Natural killer cell (primary cell): ENCODE measurements around the gene PPP2R2D. TPM values are rescaled to one million over a fixed set of nuclear protein-coding genes. Genes with fewer than 3 reads are reported as not detected.

Experiments
- ATAC-seq, 3 donors: fragments of 150-1000 bp in 2 of 3; fragments of 200-7000 bp in 1 of 3; cut with Tn5 transposase; 1 replicate in 1 of 3; 2 replicates in 2 of 3; pipeline ENCODE4 v1.10.0; 2021; ENCODE audit warnings: mild to moderate bottlenecking in 2 of 3, moderate library complexity in 2 of 3
- DNase-seq, 2 donors: peaks; one replicate each; pipeline versions ENCODE4 v3.0.0 to v3.0.0-alpha.2; 2013 to 2021; ENCODE audit warnings: mixed read lengths in 1 of 2
- H3K27ac ChIP-seq: one replicate; pipeline ENCODE4 v1.5.1; 2013; ENCODE audit warnings: mild to moderate bottlenecking, low read length
- H3K27me3 ChIP-seq: one replicate; pipeline ENCODE4 v1.6.1; 2013; ENCODE audit warnings: low read length; ENCODE audit not compliant: control insufficient read depth, insufficient read depth
- H3K36me3 ChIP-seq: one replicate; pipeline ENCODE4 v1.6.1; 2013; ENCODE audit warnings: low read length; ENCODE audit not compliant: control insufficient read depth, insufficient read depth
- H3K4me1 ChIP-seq: one replicate; pipeline ENCODE4 v1.6.1; 2013; ENCODE audit warnings: low read length; ENCODE audit not compliant: control insufficient read depth, insufficient read depth
- H3K4me3 ChIP-seq: one replicate; pipeline ENCODE4 v1.5.1; 2013; ENCODE audit warnings: low read length
- H3K9me3 ChIP-seq: one replicate; pipeline ENCODE4 v1.6.1; 2013; ENCODE audit warnings: low read length; ENCODE audit not compliant: control insufficient read depth, insufficient read depth
- H3K27ac Mint-ChIP-seq, 2 donors: one replicate each; pipeline ENCODE4 v1.8.0; 2022; ENCODE audit warnings: mild to moderate bottlenecking in 2 of 2, mixed read lengths in 2 of 2, moderate library complexity in 1 of 2
- H3K27me3 Mint-ChIP-seq, 2 donors: one replicate each; pipeline ENCODE4 v1.8.0; 2022; ENCODE audit warnings: low read depth in 2 of 2, mixed read lengths in 2 of 2
- H3K36me3 Mint-ChIP-seq: one replicate; pipeline ENCODE4 v1.8.0; 2022; ENCODE audit warnings: mixed read lengths
- H3K4me1 Mint-ChIP-seq, 2 donors: one replicate each; pipeline ENCODE4 v1.8.0; 2022; ENCODE audit warnings: mixed read lengths in 2 of 2
- H3K4me3 Mint-ChIP-seq: one replicate; pipeline ENCODE4 v1.8.0; 2022; ENCODE audit warnings: mild to moderate bottlenecking, moderate library complexity, mixed read lengths
- H3K9me3 Mint-ChIP-seq, 2 donors: one replicate each; pipeline ENCODE4 v1.8.0; 2022; ENCODE audit warnings: mixed read lengths in 2 of 2
- whole genome bisulfite sequencing: methylation state at CpG from one replicate; pipeline ENCODE4 v1.1.7; 2013; ENCODE audit warnings: missing lambda C conversion rate; ENCODE audit not compliant: insufficient coverage; 5-methylcytosine and 5-hydroxymethylcytosine counted together
- intact Hi-C: fragments of 100-400 bp; cut with micrococcal nuclease; formaldehyde crosslinking; loops from one replicate; pipeline ENCODE4 v1.14.2; 2022
- total RNA-seq, 4 donors: library from RNA; stranded (reverse); fragments of 120-200 nt in 1 of 4; gene quantifications; one replicate each; pipeline versions ENCODE4 v1.2.3 to v1.2.4, GENCODE V29; 2013 to 2022
- TF ChIP-seq, protein P1 (sequence below): fragments of 200-600 bp; IDR thresholded peaks from one replicate; pipeline ENCODE4 v1.8.0; 2022; ENCODE audit warnings: antibody characterized with exemption

PPP2R2D gene
- total RNA-seq, 3 donors from 2014 or later (not counting 1 experiment from before 2014, with no cell fraction given): 28.6 to 39.8 (median 35.8) TPM

DNA sequence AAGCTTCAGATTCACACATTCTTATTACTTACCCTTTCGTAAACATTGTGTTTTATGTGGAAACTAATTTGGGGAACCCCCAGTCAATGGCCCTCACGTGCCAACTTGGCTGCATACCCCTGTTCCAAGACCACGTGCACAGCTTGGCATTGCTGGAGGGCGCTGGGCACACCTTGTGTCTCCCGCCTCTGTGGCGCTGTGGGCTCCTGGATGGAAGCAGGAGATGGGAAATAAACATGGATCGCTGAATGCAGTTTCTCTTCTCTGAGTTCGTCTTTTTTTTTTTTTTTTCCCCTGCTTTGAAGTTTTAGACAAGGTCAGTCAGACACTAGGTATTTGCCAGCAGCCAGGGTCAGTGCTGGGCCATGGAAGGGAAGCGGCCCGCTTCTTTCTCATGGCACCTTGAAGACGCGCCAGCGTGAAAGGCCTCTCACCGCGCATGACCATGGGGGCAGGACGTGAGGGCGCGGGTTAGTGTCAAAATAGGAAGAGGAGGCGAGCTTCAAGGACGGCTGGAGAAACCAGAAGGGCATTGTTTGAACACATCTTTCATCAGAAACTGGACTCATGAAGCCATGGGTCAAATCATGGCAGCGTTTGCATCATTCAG, 53.7 kb downstream of the PPP2R2D start:
- Mint-ChIP-seq H3K27ac (no peak overlapping the region), H3K36me3 (no peaks in the 10 kb centered on the region), H3K4me3 (no peak overlapping the region), H3K27me3 (no peaks in the 10 kb centered on the region), H3K9me3 (no peaks in the 10 kb centered on the region), H3K4me1 (peaks cover 0 to 5% of the 10 kb centered on the region in 2 donors)
- H3K36me3 ChIP-seq: peaks cover 40% of the 10 kb centered on the region
- no peak overlapping the region for H3K4me3 ChIP-seq
- no peaks in the 10 kb centered on the region for H3K9me3 ChIP-seq
- intact Hi-C loops: no loop called here
- no peak overlapping the region for H3K27ac ChIP-seq
- ATAC-seq (no peak), DNase-seq (no peak)
- 96% methylated on average over 20 of the region's 21 CpGs for WGBS
- TF ChIP-seq, protein P1, sequence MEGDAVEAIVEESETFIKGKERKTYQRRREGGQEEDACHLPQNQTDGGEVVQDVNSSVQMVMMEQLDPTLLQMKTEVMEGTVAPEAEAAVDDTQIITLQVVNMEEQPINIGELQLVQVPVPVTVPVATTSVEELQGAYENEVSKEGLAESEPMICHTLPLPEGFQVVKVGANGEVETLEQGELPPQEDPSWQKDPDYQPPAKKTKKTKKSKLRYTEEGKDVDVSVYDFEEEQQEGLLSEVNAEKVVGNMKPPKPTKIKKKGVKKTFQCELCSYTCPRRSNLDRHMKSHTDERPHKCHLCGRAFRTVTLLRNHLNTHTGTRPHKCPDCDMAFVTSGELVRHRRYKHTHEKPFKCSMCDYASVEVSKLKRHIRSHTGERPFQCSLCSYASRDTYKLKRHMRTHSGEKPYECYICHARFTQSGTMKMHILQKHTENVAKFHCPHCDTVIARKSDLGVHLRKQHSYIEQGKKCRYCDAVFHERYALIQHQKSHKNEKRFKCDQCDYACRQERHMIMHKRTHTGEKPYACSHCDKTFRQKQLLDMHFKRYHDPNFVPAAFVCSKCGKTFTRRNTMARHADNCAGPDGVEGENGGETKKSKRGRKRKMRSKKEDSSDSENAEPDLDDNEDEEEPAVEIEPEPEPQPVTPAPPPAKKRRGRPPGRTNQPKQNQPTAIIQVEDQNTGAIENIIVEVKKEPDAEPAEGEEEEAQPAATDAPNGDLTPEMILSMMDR: no peak
- H3K27me3 ChIP-seq: no peaks in the 10 kb centered on the region
- no peaks in the 10 kb centered on the region for H3K4me1 ChIP-seq

DNA sequence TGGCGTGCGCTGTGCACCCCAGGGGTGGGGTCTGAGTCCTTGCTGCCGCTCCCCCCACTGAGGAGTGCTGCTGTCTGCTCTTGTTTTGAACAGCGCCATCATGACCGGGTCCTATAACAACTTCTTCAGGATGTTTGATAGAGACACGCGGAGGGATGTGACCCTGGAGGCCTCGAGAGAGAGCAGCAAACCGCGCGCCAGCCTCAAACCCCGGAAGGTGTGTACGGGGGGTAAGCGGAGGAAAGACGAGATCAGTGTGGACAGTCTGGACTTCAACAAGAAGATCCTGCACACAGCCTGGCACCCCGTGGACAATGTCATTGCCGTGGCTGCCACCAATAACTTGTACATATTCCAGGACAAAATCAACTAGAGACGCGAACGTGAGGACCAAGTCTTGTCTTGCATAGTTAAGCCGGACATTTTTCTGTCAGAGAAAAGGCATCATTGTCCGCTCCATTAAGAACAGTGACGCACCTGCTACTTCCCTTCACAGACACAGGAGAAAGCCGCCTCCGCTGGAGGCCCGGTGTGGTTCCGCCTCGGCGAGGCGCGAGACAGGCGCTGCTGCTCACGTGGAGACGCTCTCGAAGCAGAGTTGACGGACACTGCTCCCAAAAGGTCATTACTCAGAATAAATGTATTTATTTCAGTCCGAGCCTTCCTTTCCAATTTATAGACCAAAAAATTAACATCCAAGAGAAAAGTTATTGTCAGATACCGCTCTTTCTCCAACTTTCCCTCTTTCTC, 55.0 kb downstream of the PPP2R2D start:
- ATAC-seq (no peak), DNase-seq (no peak)
- TF ChIP-seq, protein P1: no peak
- peaks cover 35% of the 10 kb centered on the region for H3K36me3 ChIP-seq
- WGBS: 96% methylated on average over 38 of the region's 38 CpGs
- Mint-ChIP-seq H3K36me3 (no peaks in the 10 kb centered on the region), H3K4me3 (no peak overlapping the region), H3K27ac (no peak overlapping the region), H3K4me1 (peaks cover 0 to 5% of the 10 kb centered on the region in 2 donors), H3K27me3 (no peaks in the 10 kb centered on the region), H3K9me3 (no peaks in the 10 kb centered on the region)
- intact Hi-C loops: no loop called here
- no peaks in the 10 kb centered on the region for H3K27me3 ChIP-seq
- H3K9me3 ChIP-seq: no peaks in the 10 kb centered on the region
- H3K4me3 ChIP-seq: no peak overlapping the region
- H3K27ac ChIP-seq: no peak overlapping the region
- H3K4me1 ChIP-seq: no peaks in the 10 kb centered on the region

DNA sequence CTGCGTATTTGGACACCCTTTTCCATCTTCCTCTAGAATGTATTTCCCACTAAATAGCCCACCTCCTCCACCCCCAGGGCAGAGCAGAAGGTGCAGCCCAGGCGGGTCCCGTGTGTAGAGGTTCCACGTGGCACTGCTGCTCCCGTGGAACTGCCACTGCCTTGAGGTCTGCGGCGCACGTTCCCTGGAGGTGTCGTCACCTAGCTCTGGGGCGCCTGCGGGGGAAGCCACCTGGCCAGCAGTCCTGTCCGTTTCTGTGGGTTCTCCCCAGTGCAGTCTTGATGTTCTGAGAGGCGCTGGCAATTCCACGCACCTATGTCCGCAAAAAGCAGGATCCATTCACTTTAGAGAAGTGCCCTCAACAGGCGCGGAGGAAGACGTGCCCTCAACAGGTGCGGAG, 59.0 kb downstream of the PPP2R2D start:
- H3K36me3 ChIP-seq: peaks cover 24% of the 10 kb centered on the region
- H3K27me3 Mint-ChIP-seq: no peaks in the 10 kb centered on the region
- no peak overlapping the region for H3K4me3 Mint-ChIP-seq
- H3K27ac Mint-ChIP-seq: no peak overlapping the region
- intact Hi-C loops: no loop called here
- no peaks in the 10 kb centered on the region for H3K27me3 ChIP-seq
- H3K4me1 ChIP-seq: peaks cover 4% of the 10 kb centered on the region
- H3K9me3 ChIP-seq: no peaks in the 10 kb centered on the region
- H3K36me3 Mint-ChIP-seq: no peaks in the 10 kb centered on the region
- H3K4me1 Mint-ChIP-seq: peaks cover under 1 to 9% of the 10 kb centered on the region in 2 donors
- no peak overlapping the region for H3K4me3 ChIP-seq
- no peaks in the 10 kb centered on the region for H3K9me3 Mint-ChIP-seq
- WGBS: 93% methylated on average over 19 of the region's 19 CpGs
- DNase-seq: no peak
- TF ChIP-seq, protein P1: no peak
- H3K27ac ChIP-seq: no peak overlapping the region
- ATAC-seq: no peak
